Measurements from ENCODE around the gene MOV10L1.

The MOV10L1 gene

DNA sequence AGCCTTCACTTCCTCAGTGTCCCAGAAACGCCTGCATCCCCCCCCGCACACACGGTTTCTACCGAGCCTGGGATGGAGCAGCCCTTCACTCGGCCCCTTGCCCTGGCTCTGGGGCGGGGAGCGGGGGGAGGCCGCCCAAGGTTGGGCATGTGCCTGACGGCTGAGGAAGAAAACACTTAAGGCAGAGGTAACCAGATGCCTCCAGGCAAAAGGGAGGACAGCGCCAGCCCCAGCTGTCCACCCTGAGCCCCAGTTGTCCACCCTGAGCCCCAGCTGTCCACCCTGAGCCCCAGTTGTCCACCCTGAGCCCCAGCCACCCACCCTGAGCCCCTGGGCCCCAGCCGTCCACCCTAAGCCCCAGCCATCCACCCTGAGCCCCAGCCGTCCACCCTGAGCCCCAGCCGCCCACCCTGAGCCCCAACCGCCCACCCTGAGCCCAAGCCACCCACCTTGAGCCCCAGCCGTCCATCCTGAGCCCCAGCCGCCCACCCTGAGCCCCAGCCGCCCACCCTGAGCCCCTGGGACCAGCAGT lies 27.9 kb upstream of the MOV10L1 start:
- no peaks in the 10 kb centered on the region for H3K4me1 Mint-ChIP-seq
- H3K9me3 Mint-ChIP-seq, result no peaks in the 10 kb centered on the region

GRCh38 chr22:50062509-50063135 lies 27.2 kb upstream of the MOV10L1 start:
- Mint-ChIP-seq H3K27me3 (peaks cover 3% of the 10 kb centered on the region), H3K27ac (ENCODE audit: low read depth) (no peak overlapping the region), H3K4me1 (no peaks in the 10 kb centered on the region), H3K36me3 (ENCODE audit: insufficient read depth) (no peaks in the 10 kb centered on the region), H3K4me3 (no peak overlapping the region), H3K9me3 (no peaks in the 10 kb centered on the region)
- DNase-seq (ENCODE audit: low spot score in 2 of 2), result no peak
- ATAC-seq (replicated peaks; ENCODE audit: extremely low read depth, poor library complexity, severe bottlenecking), result no peak

More for the DNA sequence above, 27.9 kb upstream of the MOV10L1 start:
- ATAC-seq (replicated peaks; ENCODE audit: extremely low read depth, poor library complexity, severe bottlenecking), result no peak
- DNase-seq (ENCODE audit: low spot score in 2 of 2), result no peak
- Mint-ChIP-seq H3K4me3 (no peak overlapping the region), H3K27me3 (peaks cover 10% of the 10 kb centered on the region), H3K36me3 (ENCODE audit: insufficient read depth) (no peaks in the 10 kb centered on the region), H3K27ac (ENCODE audit: low read depth) (no peak overlapping the region)

DNA sequence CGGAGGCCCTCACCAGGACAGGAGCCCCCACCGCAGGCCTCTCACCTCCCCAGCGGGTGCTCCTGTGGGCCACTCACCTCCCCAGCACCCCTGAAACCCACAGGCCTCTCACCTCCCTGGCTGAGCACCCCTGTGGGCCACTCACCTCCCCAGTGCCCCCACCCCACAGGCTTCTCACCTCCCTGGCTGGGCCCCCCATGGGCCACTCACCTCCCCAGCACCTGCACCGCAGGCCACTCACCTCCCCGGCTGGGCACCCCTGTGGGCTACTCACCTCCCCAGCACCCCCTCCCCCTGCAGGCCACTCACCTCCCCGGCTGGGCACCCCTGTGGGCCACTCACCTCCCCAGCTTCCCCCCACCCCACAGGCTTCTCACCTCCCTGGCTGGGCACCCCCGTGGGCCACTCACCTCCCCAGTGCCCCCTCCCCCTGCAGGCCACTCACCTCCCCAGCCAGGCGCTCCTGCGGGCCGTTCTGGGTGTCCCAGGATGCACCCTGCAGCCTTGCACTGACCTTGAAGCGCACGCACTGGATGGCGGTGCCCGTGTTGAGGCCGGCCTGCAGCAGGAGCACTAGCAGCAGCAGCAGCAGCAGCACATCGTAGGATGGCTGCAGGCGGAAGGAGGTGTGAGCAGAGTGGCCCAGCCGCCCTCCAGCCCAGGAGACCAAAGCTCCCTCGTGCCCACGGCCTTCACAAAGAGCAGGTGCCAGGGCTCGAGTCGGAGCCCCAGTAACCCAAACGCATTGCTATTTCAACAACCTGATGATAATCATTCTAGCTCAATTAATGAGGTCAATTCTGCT lies 26.0 kb upstream of the MOV10L1 start:
- DNase-seq (ENCODE audit: low spot score in 2 of 2) (no peak), ATAC-seq (replicated peaks; ENCODE audit: extremely low read depth, poor library complexity, severe bottlenecking) (no peak)
- Mint-ChIP-seq H3K4me1 (no peaks in the 10 kb centered on the region), H3K27ac (ENCODE audit: low read depth) (no peak overlapping the region), H3K4me3 (no peak overlapping the region), H3K9me3 (no peaks in the 10 kb centered on the region), H3K36me3 (ENCODE audit: insufficient read depth) (no peaks in the 10 kb centered on the region), H3K27me3 (no peaks in the 10 kb centered on the region)

DNA sequence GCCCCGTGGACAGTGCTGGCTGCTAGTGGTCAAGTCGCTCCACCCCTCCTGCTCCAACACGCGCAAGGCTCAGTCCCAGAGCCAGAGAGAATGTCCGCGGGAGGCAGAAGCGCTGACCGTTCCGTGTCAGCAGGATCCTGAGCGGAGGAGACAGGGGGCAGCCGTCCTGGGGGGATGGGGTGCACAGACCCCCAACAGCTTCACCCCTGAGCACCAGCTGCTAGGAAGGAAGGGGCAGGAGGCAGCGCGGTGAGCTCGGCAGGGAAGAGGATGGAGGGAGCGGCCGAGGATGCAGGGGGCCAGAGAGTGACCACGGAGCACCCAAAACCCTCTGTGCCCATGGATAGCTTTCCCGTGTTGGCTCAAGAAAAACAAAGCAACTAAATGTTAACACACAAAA lies 25.4 kb upstream of the MOV10L1 start:
- Mint-ChIP-seq H3K4me1 (no peaks in the 10 kb centered on the region), H3K4me3 (no peak overlapping the region), H3K27ac (ENCODE audit: low read depth) (no peak overlapping the region), H3K27me3 (no peaks in the 10 kb centered on the region), H3K9me3 (no peaks in the 10 kb centered on the region), H3K36me3 (ENCODE audit: insufficient read depth) (no peaks in the 10 kb centered on the region)
- ATAC-seq (replicated peaks; ENCODE audit: extremely low read depth, poor library complexity, severe bottlenecking) (no peak), DNase-seq (ENCODE audit: low spot score in 2 of 2) (no peak)

GRCh38 chr22:50067244-50067643 lies 22.6 kb upstream of the MOV10L1 start:
- H3K9me3 Mint-ChIP-seq, result no peaks in the 10 kb centered on the region
- H3K36me3 Mint-ChIP-seq (ENCODE audit: insufficient read depth), result peaks cover 2% of the 10 kb centered on the region
- no peak overlapping the region for H3K4me3 Mint-ChIP-seq
- no peak for ATAC-seq (replicated peaks; ENCODE audit: extremely low read depth, poor library complexity, severe bottlenecking)
- no peak overlapping the region for H3K27ac Mint-ChIP-seq (ENCODE audit: low read depth)
- H3K27me3 Mint-ChIP-seq, result no peaks in the 10 kb centered on the region
- DNase-seq (ENCODE audit: low spot score in 2 of 2), result no peak
- no peaks in the 10 kb centered on the region for H3K4me1 Mint-ChIP-seq

DNA sequence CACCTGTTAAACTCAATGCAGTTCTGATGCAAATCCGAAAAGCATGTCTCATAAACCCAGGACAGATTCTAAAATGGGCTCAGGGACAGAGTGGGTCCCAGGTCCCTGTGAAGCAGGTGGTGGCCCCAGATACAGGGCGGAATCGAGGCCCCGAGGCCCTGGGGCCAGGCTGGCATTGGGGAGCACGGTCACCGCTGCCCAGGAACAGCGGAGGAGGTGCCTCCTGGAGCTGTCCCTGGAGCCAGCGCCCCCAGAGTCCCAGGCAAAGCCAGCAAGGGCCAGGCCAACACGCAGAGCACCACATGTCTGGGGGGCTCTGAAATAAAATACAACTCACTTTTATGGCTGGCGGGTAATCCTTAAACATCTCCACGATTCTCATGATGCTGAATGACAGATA lies 21.7 kb upstream of the MOV10L1 start:
- no peaks in the 10 kb centered on the region for H3K27me3 Mint-ChIP-seq
- no peak overlapping the region for H3K27ac Mint-ChIP-seq (ENCODE audit: low read depth)
- H3K4me1 Mint-ChIP-seq, result no peaks in the 10 kb centered on the region
- no peak overlapping the region for H3K4me3 Mint-ChIP-seq
- DNase-seq (ENCODE audit: low spot score in 2 of 2), result no peak
- H3K9me3 Mint-ChIP-seq, result no peaks in the 10 kb centered on the region
- peaks cover 2% of the 10 kb centered on the region for H3K36me3 Mint-ChIP-seq (ENCODE audit: insufficient read depth)
- ATAC-seq (replicated peaks; ENCODE audit: extremely low read depth, poor library complexity, severe bottlenecking), result no peak

DNA sequence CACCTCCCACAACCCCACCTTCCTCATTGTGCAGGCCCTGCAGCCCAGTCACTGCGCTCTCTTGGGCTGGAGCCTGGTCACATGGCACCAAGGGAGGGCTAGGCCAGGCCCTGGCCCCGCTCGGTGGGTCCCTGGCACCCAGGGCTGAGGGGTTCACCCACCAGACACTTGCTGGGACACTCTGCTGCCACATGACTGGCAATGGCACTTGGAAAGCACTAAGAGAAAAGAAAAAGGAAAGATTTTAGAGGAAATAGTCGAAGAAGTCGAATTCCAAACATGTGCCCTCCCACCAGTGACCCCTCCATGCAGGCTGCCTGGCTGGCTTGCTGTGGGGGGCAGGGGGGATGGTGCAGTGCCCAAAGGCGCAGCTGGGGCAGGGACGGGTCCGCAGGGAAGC lies 19.4 kb upstream of the MOV10L1 start:
- Mint-ChIP-seq H3K36me3 (ENCODE audit: insufficient read depth) (peaks cover 2% of the 10 kb centered on the region), H3K4me1 (no peaks in the 10 kb centered on the region), H3K4me3 (no peak overlapping the region), H3K9me3 (no peaks in the 10 kb centered on the region), H3K27me3 (no peaks in the 10 kb centered on the region), H3K27ac (ENCODE audit: low read depth) (no peak overlapping the region)
- ATAC-seq (replicated peaks; ENCODE audit: extremely low read depth, poor library complexity, severe bottlenecking) (no peak), DNase-seq (ENCODE audit: low spot score in 2 of 2) (no peak)

DNA sequence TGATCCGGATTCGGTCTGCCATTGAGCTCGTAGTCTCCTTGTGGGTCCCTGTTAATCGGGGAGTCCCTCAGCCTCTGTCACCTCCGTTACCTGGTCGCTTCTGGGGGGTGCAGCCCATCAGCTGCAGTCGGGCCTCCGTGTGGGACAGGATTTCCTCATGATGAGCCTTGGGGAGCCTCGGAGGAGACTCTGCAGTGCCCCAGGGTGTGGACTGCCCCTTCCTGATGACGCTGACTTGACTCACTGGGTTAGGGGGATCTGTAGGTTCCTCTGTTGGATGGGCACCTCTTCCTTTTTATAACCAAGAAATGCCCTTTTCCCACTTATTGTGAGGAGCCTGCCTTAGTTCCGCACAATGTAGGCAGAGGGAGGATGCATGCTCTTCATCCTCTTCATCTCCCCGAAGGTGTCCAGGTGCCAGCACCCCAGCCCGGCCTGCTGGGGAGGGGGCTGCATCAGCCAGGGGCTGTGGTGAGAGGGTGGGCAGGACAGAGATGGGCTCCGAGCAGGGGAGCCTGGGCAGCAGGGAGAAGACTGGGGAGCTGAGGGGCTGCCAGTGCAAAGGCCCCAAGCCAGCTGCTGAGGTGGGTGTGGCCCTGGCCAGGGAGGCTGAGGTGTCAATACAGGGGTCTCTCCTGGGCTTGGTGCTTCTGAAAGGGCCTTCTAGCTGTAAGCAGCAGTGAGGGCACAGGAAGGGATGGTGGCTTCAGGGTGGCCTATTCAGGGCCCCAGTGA lies 18.2 kb upstream of the MOV10L1 start:
- peaks cover 3% of the 10 kb centered on the region for H3K36me3 Mint-ChIP-seq (ENCODE audit: insufficient read depth)
- H3K4me1 Mint-ChIP-seq, result no peaks in the 10 kb centered on the region
- DNase-seq (ENCODE audit: low spot score in 2 of 2), result no peak
- H3K9me3 Mint-ChIP-seq, result no peaks in the 10 kb centered on the region
- no peak overlapping the region for H3K27ac Mint-ChIP-seq (ENCODE audit: low read depth)
- no peak for ATAC-seq (replicated peaks; ENCODE audit: extremely low read depth, poor library complexity, severe bottlenecking)
- no peaks in the 10 kb centered on the region for H3K27me3 Mint-ChIP-seq
- no peak overlapping the region for H3K4me3 Mint-ChIP-seq

- Mint-ChIP-seq H3K27me3 (no peaks in the 10 kb centered on the region), H3K4me3 (no peak overlapping the region), H3K36me3 (ENCODE audit: insufficient read depth) (peaks cover 3% of the 10 kb centered on the region), H3K4me1 (no peaks in the 10 kb centered on the region), H3K27ac (ENCODE audit: low read depth) (no peak overlapping the region), H3K9me3 (no peaks in the 10 kb centered on the region)
- no peak for DNase-seq (ENCODE audit: low spot score in 2 of 2)
- no peak for ATAC-seq (replicated peaks; ENCODE audit: extremely low read depth, poor library complexity, severe bottlenecking)
These were observed 17.6 kb upstream of the MOV10L1 start for GRCh38 chr22:50072167-50072555.

DNA sequence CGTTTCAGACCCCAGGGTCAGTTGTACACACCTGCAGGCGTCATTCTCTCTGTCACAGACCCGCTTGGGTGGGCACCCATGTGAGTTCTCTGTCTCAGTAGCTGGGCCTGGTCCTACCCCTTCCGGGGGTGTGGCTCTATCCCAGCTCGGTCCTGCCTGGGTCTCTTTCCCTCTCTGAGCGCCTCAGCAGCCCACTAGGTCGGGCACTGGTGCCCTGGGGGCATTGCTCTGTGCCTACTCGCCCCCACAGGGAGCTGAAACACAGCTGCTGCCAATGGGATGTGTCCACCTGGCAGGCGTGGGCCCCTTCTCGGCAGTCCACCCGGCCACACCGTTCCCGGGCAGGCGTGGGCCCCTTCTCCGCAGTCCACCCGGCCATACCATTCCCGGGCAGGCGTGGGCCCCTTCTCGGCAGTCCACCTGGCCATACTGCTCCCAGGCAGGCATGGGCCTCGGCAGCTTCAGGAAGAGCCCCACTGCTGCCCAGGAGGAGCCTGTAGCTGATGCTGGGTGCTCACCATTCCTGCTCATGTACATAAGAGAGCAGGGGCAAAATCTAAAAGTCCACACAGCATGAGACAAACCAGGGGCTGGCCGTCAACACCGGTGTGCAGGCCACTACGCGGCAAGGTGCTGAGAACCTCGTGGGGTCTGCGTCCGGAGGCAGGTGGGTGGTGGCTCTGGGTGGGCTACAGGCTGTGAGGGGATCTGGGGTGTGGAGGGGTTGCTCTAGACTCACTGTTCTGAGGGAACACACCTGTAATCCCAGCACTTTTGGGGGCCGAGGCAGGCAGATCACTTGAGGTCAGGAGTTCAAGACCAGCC lies 16.9 kb upstream of the MOV10L1 start:
- H3K27ac Mint-ChIP-seq (ENCODE audit: low read depth), result no peak overlapping the region

GRCh38 chr22:50074056-50074455 lies 15.8 kb upstream of the MOV10L1 start:
- H3K27me3 Mint-ChIP-seq, result no peaks in the 10 kb centered on the region
- DNase-seq (ENCODE audit: low spot score in 2 of 2) (no peak), ATAC-seq (replicated peaks; ENCODE audit: extremely low read depth, poor library complexity, severe bottlenecking) (no peak)
- peaks cover 3% of the 10 kb centered on the region for H3K36me3 Mint-ChIP-seq (ENCODE audit: insufficient read depth)
- H3K4me3 Mint-ChIP-seq, result no peak overlapping the region
- H3K27ac Mint-ChIP-seq (ENCODE audit: low read depth), result no peak overlapping the region
- no peaks in the 10 kb centered on the region for H3K4me1 Mint-ChIP-seq
- H3K9me3 Mint-ChIP-seq, result no peaks in the 10 kb centered on the region

More for the DNA sequence above, 16.9 kb upstream of the MOV10L1 start:
- ATAC-seq (replicated peaks; ENCODE audit: extremely low read depth, poor library complexity, severe bottlenecking) (no peak), DNase-seq (ENCODE audit: low spot score in 2 of 2) (no peak)
- H3K36me3 Mint-ChIP-seq (ENCODE audit: insufficient read depth), result peaks cover 3% of the 10 kb centered on the region
- H3K4me3 Mint-ChIP-seq, result no peak overlapping the region
- no peaks in the 10 kb centered on the region for H3K4me1 Mint-ChIP-seq
- H3K9me3 Mint-ChIP-seq, result no peaks in the 10 kb centered on the region
- no peaks in the 10 kb centered on the region for H3K27me3 Mint-ChIP-seq

Measured in central memory CD8-positive, alpha-beta T cell (primary cell).